Dendritic cell treated with granulocyte-macrophage colony-stimulating factor and Interleukin-4, amounts not matched to agents 40 ng/mL and 50 ng/mL, for 4 days (primary cell): ENCODE results near the gene PRKCZ.

Source experiments
- H3K27ac Mint-ChIP-seq: one replicate; pipeline ENCODE4 v1.8.0; 2022; ENCODE audit warnings: mild to moderate bottlenecking, mixed read lengths
- H3K27me3 Mint-ChIP-seq: one replicate; pipeline ENCODE4 v1.8.0; 2022; ENCODE audit warnings: mild to moderate bottlenecking, mixed read lengths
- H3K36me3 Mint-ChIP-seq: one replicate; pipeline ENCODE4 v1.8.0; 2022; ENCODE audit warnings: low read depth, mixed read lengths
- H3K4me1 Mint-ChIP-seq: one replicate; pipeline ENCODE4 v1.8.0; 2022; ENCODE audit warnings: low read depth, mixed read lengths
- H3K4me3 Mint-ChIP-seq: one replicate; pipeline ENCODE4 v1.8.0; 2022; ENCODE audit warnings: mild to moderate bottlenecking, moderate library complexity, mixed read lengths
- H3K9me3 Mint-ChIP-seq: one replicate; pipeline ENCODE4 v1.8.0; 2022; ENCODE audit warnings: mixed read lengths
- intact Hi-C: fragments of 100-400 bp; cut with micrococcal nuclease; formaldehyde crosslinking; loops from one replicate; pipeline ENCODE4 v1.15.0; 2022

Gene PRKCZ

GRCh38 chr1:2229037-2229864 is 179.0 kb downstream of the PRKCZ start:
- Mint-ChIP-seq H3K27me3 (peaks cover 3% of the 10 kb centered on the region), H3K27ac (peak overlapping the region; percentile 82), H3K9me3 (no peaks in the 10 kb centered on the region), H3K36me3 (peaks cover 63% of the 10 kb centered on the region), H3K4me3 (peak overlapping the region; percentile 95), H3K4me1 (peaks cover 70% of the 10 kb centered on the region)
- intact Hi-C loops = no loop called here

GRCh38 chr1:2229911-2230731 is 179.9 kb downstream of the PRKCZ start:
- Mint-ChIP-seq H3K4me3 (peak overlapping the region; percentile 95), H3K27ac (peak overlapping the region; percentile 82), H3K9me3 (no peaks in the 10 kb centered on the region), H3K36me3 (peaks cover 66% of the 10 kb centered on the region), H3K4me1 (peaks cover 70% of the 10 kb centered on the region), H3K27me3 (peaks cover 3% of the 10 kb centered on the region)
- intact Hi-C loops = loop anchor here (2.0 to 5.0 kb wide), 5 partner anchors 17 to 82 kb away; no protein-coding TSS in a partner anchor

GRCh38 chr1:2230781-2231531 is 180.7 kb downstream of the PRKCZ start:
- intact Hi-C loops = loop anchor here (2.0 to 5.0 kb wide), 5 partner anchors 16 to 81 kb away; no protein-coding TSS in a partner anchor
- Mint-ChIP-seq H3K36me3 (peaks cover 74% of the 10 kb centered on the region), H3K4me1 (peaks cover 71% of the 10 kb centered on the region), H3K4me3 (peak overlapping the region; percentile 95), H3K27me3 (peaks cover 3% of the 10 kb centered on the region), H3K27ac (peak overlapping the region; percentile 82), H3K9me3 (no peaks in the 10 kb centered on the region)

- Mint-ChIP-seq H3K36me3 (peaks cover 72% of the 10 kb centered on the region), H3K27me3 (no peaks in the 10 kb centered on the region), H3K27ac (peak overlapping the region; percentile 82), H3K4me3 (peak overlapping the region; percentile 95), H3K9me3 (no peaks in the 10 kb centered on the region), H3K4me1 (peaks cover 72% of the 10 kb centered on the region)
- intact Hi-C loops = loop anchor here (2.0 to 5.0 kb wide), 5 partner anchors 15 to 81 kb away; no protein-coding TSS in a partner anchor
These were observed 181.5 kb downstream of the PRKCZ start for GRCh38 chr1:2231532-2232254.

- Mint-ChIP-seq H3K9me3 (no peaks in the 10 kb centered on the region), H3K36me3 (peaks cover 79% of the 10 kb centered on the region), H3K27ac (peak overlapping the region; percentile 82), H3K4me3 (peak overlapping the region; percentile 95), H3K4me1 (peaks cover 77% of the 10 kb centered on the region), H3K27me3 (no peaks in the 10 kb centered on the region)
- intact Hi-C loops = loop anchor here (5.0 kb wide), 3 partner anchors 35 to 80 kb away; no protein-coding TSS in a partner anchor
These were observed 182.2 kb downstream of the PRKCZ start for GRCh38 chr1:2232255-2232915.

GRCh38 chr1:2232916-2233438 is 182.8 kb downstream of the PRKCZ start:
- Mint-ChIP-seq H3K36me3 (peaks cover 85% of the 10 kb centered on the region), H3K4me1 (peaks cover 82% of the 10 kb centered on the region), H3K27ac (peak overlapping the region; percentile 82), H3K9me3 (no peaks in the 10 kb centered on the region), H3K4me3 (peak overlapping the region; percentile 95), H3K27me3 (no peaks in the 10 kb centered on the region)
- intact Hi-C loops = loop anchor here (5.0 kb wide), 3 partner anchors 36 to 79 kb away; no protein-coding TSS in a partner anchor

GRCh38 chr1:2233468-2233867 is 183.3 kb downstream of the PRKCZ start:
- H3K4me3 Mint-ChIP-seq = peak overlapping the region; percentile 95
- peak overlapping the region; percentile 82 for H3K27ac Mint-ChIP-seq
- H3K27me3 Mint-ChIP-seq = no peaks in the 10 kb centered on the region
- peaks cover 87% of the 10 kb centered on the region for H3K4me1 Mint-ChIP-seq
- intact Hi-C loops = loop anchor here (5.0 kb wide), 3 partner anchors 36 to 79 kb away; no protein-coding TSS in a partner anchor
- H3K9me3 Mint-ChIP-seq = no peaks in the 10 kb centered on the region
- H3K36me3 Mint-ChIP-seq = peaks cover 90% of the 10 kb centered on the region

- intact Hi-C loops = loop anchor here (5.0 kb wide), 3 partner anchors 37 to 78 kb away; no protein-coding TSS in a partner anchor
- Mint-ChIP-seq H3K9me3 (no peaks in the 10 kb centered on the region), H3K4me1 (peaks cover 94% of the 10 kb centered on the region), H3K27ac (peak overlapping the region; percentile 82), H3K27me3 (no peaks in the 10 kb centered on the region), H3K4me3 (peak overlapping the region; percentile 95), H3K36me3 (peaks cover 92% of the 10 kb centered on the region)
These were observed 184.0 kb downstream of the PRKCZ start for GRCh38 chr1:2233997-2234761.

- peak overlapping the region; percentile 95 for H3K4me3 Mint-ChIP-seq
- peaks cover 92% of the 10 kb centered on the region for H3K36me3 Mint-ChIP-seq
- H3K9me3 Mint-ChIP-seq = no peaks in the 10 kb centered on the region
- H3K27ac Mint-ChIP-seq = peak overlapping the region; percentile 82
- intact Hi-C loops = loop anchor here (5.0 kb wide), 3 partner anchors 37 to 78 kb away; no protein-coding TSS in a partner anchor
- H3K27me3 Mint-ChIP-seq = peaks cover 2% of the 10 kb centered on the region
- H3K4me1 Mint-ChIP-seq = peaks cover 94% of the 10 kb centered on the region
These were observed 184.5 kb downstream of the PRKCZ start for GRCh38 chr1:2234762-2235113.
